M059J (cell line): ENCODE measurements around the gene MEPE. TPM values are rescaled to one million over a fixed set of nuclear protein-coding genes. Genes with fewer than 3 reads are reported as not detected.
A peak's percentile ranks its signal among the peaks of the same experiment; 100 is the strongest.

Experiments used
- DNase-seq: peaks from one replicate; pipeline ENCODE4 v3.0.0-alpha.2; 2012; ENCODE audit warnings: low read depth
- total RNA-seq: library from RNA; depleted of rRNA; stranded (reverse); fragments of >200 nt; shearing (Covaris generic); gene quantifications from 2 replicates; pipeline ENCODE4 v1.2.3, GENCODE V29; 2014; rRNA removed

MEPE gene
- total RNA-seq: 0.07 TPM in 1 of 2 replicates, not detected in the other

- DNase-seq: no peak
Observed at GRCh38 chr4:87832669-87833068, at the start of gene MEPE. Gene MEPE (plus strand): TSS chr4:87832969. CDS start chr4:87834715, 1,746 bp downstream.

GRCh38 chr4:87783781-87784180, 49.0 kb upstream of the MEPE start:
- DNase-seq: peak; percentile 35

GRCh38 chr4:87785731-87786509, 46.8 kb upstream of the MEPE start:
- DNase-seq: no peak

- DNase-seq: no peak
Observed at GRCh38 chr4:87799301-87800113, 33.3 kb upstream of the MEPE start, which contains the start of gene IBSP. Gene IBSP (plus strand): TSS chr4:87799554. CDS start chr4:87802362, 2,808 bp downstream.

GRCh38 chr4:87802858-87803257, 29.9 kb upstream of the MEPE start:
- DNase-seq: no peak

GRCh38 chr4:87803421-87803820, 29.3 kb upstream of the MEPE start:
- DNase-seq: no peak

GRCh38 chr4:87804871-87805270, 27.9 kb upstream of the MEPE start:
- DNase-seq: no peak

- DNase-seq: peak; percentile 22
Observed at GRCh38 chr4:87805971-87806370, 26.8 kb upstream of the MEPE start.

GRCh38 chr4:87806520-87806919, 26.2 kb upstream of the MEPE start:
- peak; percentile 55 for DNase-seq

GRCh38 chr4:87807402-87807801, 25.4 kb upstream of the MEPE start:
- DNase-seq: no peak

- DNase-seq: no peak
Observed at GRCh38 chr4:87811977-87812376, 20.8 kb upstream of the MEPE start.

- peak; percentile 93 for DNase-seq
Observed at GRCh38 chr4:87819281-87819919, 13.4 kb upstream of the MEPE start.

- no peak for DNase-seq
Observed at GRCh38 chr4:87823200-87823599, 9.6 kb upstream of the MEPE start.

- no peak for DNase-seq
Observed at GRCh38 chr4:87823724-87824123, 9.0 kb upstream of the MEPE start.

- DNase-seq: peak; percentile 41
Observed at GRCh38 chr4:87824352-87824751, 8.4 kb upstream of the MEPE start.

GRCh38 chr4:87834401-87834800, 1.6 kb downstream of the MEPE start:
- DNase-seq: no peak

- no peak for DNase-seq
Observed at GRCh38 chr4:87835197-87835596, 2.4 kb downstream of the MEPE start.

GRCh38 chr4:87835743-87836142, 3.0 kb downstream of the MEPE start:
- DNase-seq: no peak

- no peak for DNase-seq
Observed at GRCh38 chr4:87838205-87838604, 5.4 kb downstream of the MEPE start.

- peak; percentile 26 for DNase-seq
Observed at GRCh38 chr4:87838890-87839591, 6.3 kb downstream of the MEPE start.

GRCh38 chr4:87839592-87839946, 6.8 kb downstream of the MEPE start:
- no peak for DNase-seq

GRCh38 chr4:87840149-87840548, 7.4 kb downstream of the MEPE start:
- no peak for DNase-seq
